ENCODE measurements around the gene PUS7. TPM values are rescaled to one million over a fixed set of nuclear protein-coding genes. Genes with fewer than 3 reads are reported as not detected.
"Not testable (repeated sequence)": the region's sequence is repeated elsewhere in the genome, so short reads cannot be mapped to it uniquely, and the experiment has no call there.

The PUS7 gene
- total RNA-seq, 1 donor from 2014 or later: 29.5 TPM

GRCh38 chr7:105457619-105458225 is 64.3 kb downstream of the PUS7 start:
- no peak for DNase-seq (ENCODE audit: low read depth)
- H3K4me3 ChIP-seq (ENCODE audit: low read depth, low read length): no peak overlapping the region
- H3K27me3 ChIP-seq (ENCODE audit: control insufficient read depth, insufficient read depth, low read length): no peaks in the 10 kb centered on the region
- no peak for FAIRE-seq
- no peak for TF ChIP-seq CTCF (IDR thresholded peaks at IDR 0.05; ENCODE audit: insufficient read depth, low read length, severe bottlenecking)
- peaks cover 2% of the 10 kb centered on the region for H3K36me3 ChIP-seq (ENCODE audit: control insufficient read depth, insufficient read depth, low read length)

GRCh38 chr7:105454921-105455320 is 67.2 kb downstream of the PUS7 start:
- FAIRE-seq (no peak), DNase-seq (ENCODE audit: low read depth) (peak; percentile 85)

GRCh38 chr7:105454095-105454747 is 67.8 kb downstream of the PUS7 start:
- no peak for TF ChIP-seq CTCF (IDR thresholded peaks at IDR 0.05; ENCODE audit: insufficient read depth, low read length, severe bottlenecking)
- FAIRE-seq: no peak
- peak; percentile 75 for DNase-seq (ENCODE audit: low read depth)
- Histone ChIP-seq H3K4me3 (ENCODE audit: low read depth, low read length) (no peak overlapping the region), H3K36me3 (ENCODE audit: control insufficient read depth, insufficient read depth, low read length) (peaks cover 2% of the 10 kb centered on the region), H3K27me3 (ENCODE audit: control insufficient read depth, insufficient read depth, low read length) (no peaks in the 10 kb centered on the region)

More at GRCh38 chr7:105454921-105455320, 67.2 kb downstream of the PUS7 start:
- Histone ChIP-seq H3K4me3 (ENCODE audit: low read depth, low read length) (no peak overlapping the region), H3K36me3 (ENCODE audit: control insufficient read depth, insufficient read depth, low read length) (peaks cover 2% of the 10 kb centered on the region), H3K27me3 (ENCODE audit: control insufficient read depth, insufficient read depth, low read length) (no peaks in the 10 kb centered on the region)
- TF ChIP-seq CTCF (IDR thresholded peaks at IDR 0.05; ENCODE audit: insufficient read depth, low read length, severe bottlenecking): no peak

- FAIRE-seq (no peak), DNase-seq (ENCODE audit: low read depth) (no peak)
- H3K4me3 ChIP-seq (ENCODE audit: low read depth, low read length): no peak overlapping the region
- TF ChIP-seq CTCF (IDR thresholded peaks at IDR 0.05; ENCODE audit: insufficient read depth, low read length, severe bottlenecking): no peak
- no peaks in the 10 kb centered on the region for H3K36me3 ChIP-seq (ENCODE audit: control insufficient read depth, insufficient read depth, low read length)
- no peaks in the 10 kb centered on the region for H3K27me3 ChIP-seq (ENCODE audit: control insufficient read depth, insufficient read depth, low read length)
Observed at GRCh38 chr7:105452085-105452484, 70.0 kb downstream of the PUS7 start.

GRCh38 chr7:105450870-105451269 is 71.2 kb downstream of the PUS7 start:
- not testable (repeated sequence) for H3K4me3 ChIP-seq (ENCODE audit: low read depth, low read length); H3K27me3 ChIP-seq (ENCODE audit: control insufficient read depth, insufficient read depth, low read length); FAIRE-seq; H3K36me3 ChIP-seq (ENCODE audit: control insufficient read depth, insufficient read depth, low read length); DNase-seq (ENCODE audit: low read depth)

GRCh38 chr7:105450177-105450861 is 71.8 kb downstream of the PUS7 start:
- Histone ChIP-seq H3K36me3 (ENCODE audit: control insufficient read depth, insufficient read depth, low read length) (no peaks in the 10 kb centered on the region), H3K27me3 (ENCODE audit: control insufficient read depth, insufficient read depth, low read length) (no peaks in the 10 kb centered on the region), H3K4me3 (ENCODE audit: low read depth, low read length) (no peak overlapping the region)
- TF ChIP-seq CTCF (IDR thresholded peaks at IDR 0.05; ENCODE audit: insufficient read depth, low read length, severe bottlenecking): no peak
- no peak for DNase-seq (ENCODE audit: low read depth)
- FAIRE-seq: no peak
